HL-60 (cell line): ENCODE results near the gene LRP1B.

Source experiments
- DNase-seq, 2 experiments: peaks; one replicate each; pipeline ENCODE4 v3.0.0-alpha.2; 2010 to 2020; ENCODE audit warnings: low read depth in 1 of 2, low spot score in 1 of 2
- H3K27ac ChIP-seq: fragments of 250-450 bp; sonication (Bioruptor Pico); replicated peaks from 2 replicates; pipeline ENCODE4 v1.5.1; 2020; ENCODE audit warnings: mild to moderate bottlenecking, moderate library complexity
- H3K27me3 ChIP-seq: fragments of 250-450 bp; sonication (Bioruptor Pico); 2 replicates; pipeline ENCODE4 v1.5.1; 2021; ENCODE audit warnings: mild to moderate bottlenecking, moderate library complexity; ENCODE audit not compliant: insufficient read depth, poor library complexity, severe bottlenecking
- H3K4me3 ChIP-seq: replicated peaks from 2 replicates; pipeline ENCODE4 v1.5.1; 2011; ENCODE audit warnings: mild to moderate bottlenecking, control low read depth, low read length; ENCODE audit not compliant: insufficient read depth
- GABPA ChIP-seq: IDR thresholded peaks from 2 replicates; pipeline ENCODE4 v1.6.1; 2012; ENCODE audit warnings: low read depth
- POLR2AphosphoS5 ChIP-seq: IDR thresholded peaks from 2 replicates; pipeline ENCODE4 v1.6.1; 2012; ENCODE audit warnings: low read depth
- SPI1 ChIP-seq: IDR thresholded peaks from 2 replicates; pipeline ENCODE4 v1.6.1; 2012; ENCODE audit warnings: low read depth, mild to moderate bottlenecking, borderline replicate concordance
- TF ChIP-seq, protein P1 (sequence below): IDR thresholded peaks from 2 replicates; pipeline ENCODE4 v1.6.1; 2012; ENCODE audit warnings: low read depth; ENCODE audit not compliant: insufficient replicate concordance
- TF ChIP-seq, protein P2 (sequence below): IDR thresholded peaks from one replicate; pipeline ENCODE4 v1.5.1; 2011; ENCODE audit warnings: low read length, control low read depth, inconsistent platforms; ENCODE audit not compliant: insufficient read depth

Gene LRP1B

DNA sequence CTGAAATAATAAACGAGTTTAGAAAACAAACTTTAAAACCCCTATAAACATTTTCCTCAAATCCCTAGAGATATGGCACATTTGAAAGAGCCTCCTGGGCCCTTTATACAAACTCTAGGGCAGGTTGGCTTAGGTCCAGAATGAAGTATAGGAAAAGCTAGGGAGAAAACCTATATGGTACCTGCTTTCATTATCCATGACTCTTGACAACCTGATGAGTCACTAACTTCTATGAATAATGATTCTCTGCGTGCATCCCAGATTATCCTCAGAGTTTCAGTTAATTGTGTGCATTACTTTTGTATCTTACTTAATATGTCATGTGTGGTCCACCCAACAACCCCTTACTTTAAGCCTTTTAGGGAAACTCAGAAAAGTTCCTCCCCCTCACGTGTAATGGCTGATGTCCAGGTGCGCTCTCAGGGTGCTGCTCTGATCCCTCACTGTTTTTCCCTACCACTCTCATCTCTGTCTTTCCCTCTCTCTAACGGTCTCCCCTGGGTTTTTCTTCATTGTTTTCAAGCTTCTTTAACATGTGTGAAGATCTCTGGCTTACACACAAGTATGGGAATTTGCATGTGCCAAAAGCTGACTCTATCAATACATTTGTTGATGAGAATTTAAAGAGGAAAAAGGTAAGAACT is 78.5 kb downstream of the LRP1B start:
- Histone ChIP-seq H3K4me3 (no peak overlapping the region), H3K27me3 (no peaks in the 10 kb centered on the region), H3K27ac (no peak overlapping the region)
- no peak for DNase-seq
- no peak for TF ChIP-seq GABPA
- TF ChIP-seq, protein P1, sequence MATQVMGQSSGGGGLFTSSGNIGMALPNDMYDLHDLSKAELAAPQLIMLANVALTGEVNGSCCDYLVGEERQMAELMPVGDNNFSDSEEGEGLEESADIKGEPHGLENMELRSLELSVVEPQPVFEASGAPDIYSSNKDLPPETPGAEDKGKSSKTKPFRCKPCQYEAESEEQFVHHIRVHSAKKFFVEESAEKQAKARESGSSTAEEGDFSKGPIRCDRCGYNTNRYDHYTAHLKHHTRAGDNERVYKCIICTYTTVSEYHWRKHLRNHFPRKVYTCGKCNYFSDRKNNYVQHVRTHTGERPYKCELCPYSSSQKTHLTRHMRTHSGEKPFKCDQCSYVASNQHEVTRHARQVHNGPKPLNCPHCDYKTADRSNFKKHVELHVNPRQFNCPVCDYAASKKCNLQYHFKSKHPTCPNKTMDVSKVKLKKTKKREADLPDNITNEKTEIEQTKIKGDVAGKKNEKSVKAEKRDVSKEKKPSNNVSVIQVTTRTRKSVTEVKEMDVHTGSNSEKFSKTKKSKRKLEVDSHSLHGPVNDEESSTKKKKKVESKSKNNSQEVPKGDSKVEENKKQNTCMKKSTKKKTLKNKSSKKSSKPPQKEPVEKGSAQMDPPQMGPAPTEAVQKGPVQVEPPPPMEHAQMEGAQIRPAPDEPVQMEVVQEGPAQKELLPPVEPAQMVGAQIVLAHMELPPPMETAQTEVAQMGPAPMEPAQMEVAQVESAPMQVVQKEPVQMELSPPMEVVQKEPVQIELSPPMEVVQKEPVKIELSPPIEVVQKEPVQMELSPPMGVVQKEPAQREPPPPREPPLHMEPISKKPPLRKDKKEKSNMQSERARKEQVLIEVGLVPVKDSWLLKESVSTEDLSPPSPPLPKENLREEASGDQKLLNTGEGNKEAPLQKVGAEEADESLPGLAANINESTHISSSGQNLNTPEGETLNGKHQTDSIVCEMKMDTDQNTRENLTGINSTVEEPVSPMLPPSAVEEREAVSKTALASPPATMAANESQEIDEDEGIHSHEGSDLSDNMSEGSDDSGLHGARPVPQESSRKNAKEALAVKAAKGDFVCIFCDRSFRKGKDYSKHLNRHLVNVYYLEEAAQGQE: no peak
- no peak for TF ChIP-seq POLR2AphosphoS5
- TF ChIP-seq SPI1: no peak
- TF ChIP-seq, protein P2, sequence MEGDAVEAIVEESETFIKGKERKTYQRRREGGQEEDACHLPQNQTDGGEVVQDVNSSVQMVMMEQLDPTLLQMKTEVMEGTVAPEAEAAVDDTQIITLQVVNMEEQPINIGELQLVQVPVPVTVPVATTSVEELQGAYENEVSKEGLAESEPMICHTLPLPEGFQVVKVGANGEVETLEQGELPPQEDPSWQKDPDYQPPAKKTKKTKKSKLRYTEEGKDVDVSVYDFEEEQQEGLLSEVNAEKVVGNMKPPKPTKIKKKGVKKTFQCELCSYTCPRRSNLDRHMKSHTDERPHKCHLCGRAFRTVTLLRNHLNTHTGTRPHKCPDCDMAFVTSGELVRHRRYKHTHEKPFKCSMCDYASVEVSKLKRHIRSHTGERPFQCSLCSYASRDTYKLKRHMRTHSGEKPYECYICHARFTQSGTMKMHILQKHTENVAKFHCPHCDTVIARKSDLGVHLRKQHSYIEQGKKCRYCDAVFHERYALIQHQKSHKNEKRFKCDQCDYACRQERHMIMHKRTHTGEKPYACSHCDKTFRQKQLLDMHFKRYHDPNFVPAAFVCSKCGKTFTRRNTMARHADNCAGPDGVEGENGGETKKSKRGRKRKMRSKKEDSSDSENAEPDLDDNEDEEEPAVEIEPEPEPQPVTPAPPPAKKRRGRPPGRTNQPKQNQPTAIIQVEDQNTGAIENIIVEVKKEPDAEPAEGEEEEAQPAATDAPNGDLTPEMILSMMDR: no peak

DNA sequence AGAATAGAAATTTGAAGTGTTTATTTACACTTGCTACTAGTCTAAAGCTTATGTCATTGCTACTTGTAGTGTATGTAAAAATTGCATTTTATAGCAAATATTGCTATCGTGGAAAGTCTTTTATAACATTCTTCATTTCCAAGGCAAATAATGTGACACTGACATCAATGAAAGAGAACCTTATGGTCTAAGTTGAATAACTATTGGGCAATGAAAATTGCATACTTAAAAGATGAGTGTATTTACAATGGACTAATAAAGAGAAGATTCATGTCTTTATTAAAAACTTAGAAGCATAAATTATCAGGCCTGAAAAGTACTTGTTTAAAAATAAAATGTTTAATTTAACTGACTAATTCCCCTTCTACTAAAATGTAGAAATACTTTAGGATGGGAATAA is 82.2 kb downstream of the LRP1B start:
- Histone ChIP-seq H3K27me3 (no peaks in the 10 kb centered on the region), H3K27ac (no peak overlapping the region), H3K4me3 (no peak overlapping the region)
- TF ChIP-seq SPI1: no peak
- TF ChIP-seq GABPA: no peak
- no peak for TF ChIP-seq POLR2AphosphoS5
- TF ChIP-seq, protein P2: no peak
- TF ChIP-seq, protein P1: no peak
- no peak for DNase-seq

DNA sequence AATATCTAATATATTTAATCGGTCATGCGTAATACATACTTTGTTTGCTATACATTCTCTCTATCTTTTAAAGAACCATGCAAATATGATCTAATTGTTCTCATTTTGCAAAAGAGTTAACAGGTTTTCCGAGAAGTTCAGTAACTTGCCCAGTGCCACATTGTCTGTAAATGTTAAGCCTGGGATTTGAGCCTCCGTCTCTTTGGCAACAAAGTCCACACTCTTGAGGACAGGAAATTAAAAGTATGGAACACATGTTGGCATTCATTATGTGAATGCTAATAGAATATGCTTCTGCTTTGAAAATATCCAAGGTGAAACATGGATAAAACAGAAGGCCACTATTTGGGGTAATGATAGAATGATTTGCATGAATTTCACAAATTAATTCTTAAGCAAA is 85.2 kb downstream of the LRP1B start:
- no peak for DNase-seq

More for the DNA sequence above, 85.2 kb downstream of the LRP1B start:
- Histone ChIP-seq H3K4me3 (no peak overlapping the region), H3K27ac (no peak overlapping the region), H3K27me3 (no peaks in the 10 kb centered on the region)
- no peak for TF ChIP-seq GABPA
- no peak for TF ChIP-seq SPI1
- no peak for TF ChIP-seq POLR2AphosphoS5
- TF ChIP-seq, protein P2: no peak
- TF ChIP-seq, protein P1: no peak
